ENCODE measurements around the gene RESF1.

DNA sequence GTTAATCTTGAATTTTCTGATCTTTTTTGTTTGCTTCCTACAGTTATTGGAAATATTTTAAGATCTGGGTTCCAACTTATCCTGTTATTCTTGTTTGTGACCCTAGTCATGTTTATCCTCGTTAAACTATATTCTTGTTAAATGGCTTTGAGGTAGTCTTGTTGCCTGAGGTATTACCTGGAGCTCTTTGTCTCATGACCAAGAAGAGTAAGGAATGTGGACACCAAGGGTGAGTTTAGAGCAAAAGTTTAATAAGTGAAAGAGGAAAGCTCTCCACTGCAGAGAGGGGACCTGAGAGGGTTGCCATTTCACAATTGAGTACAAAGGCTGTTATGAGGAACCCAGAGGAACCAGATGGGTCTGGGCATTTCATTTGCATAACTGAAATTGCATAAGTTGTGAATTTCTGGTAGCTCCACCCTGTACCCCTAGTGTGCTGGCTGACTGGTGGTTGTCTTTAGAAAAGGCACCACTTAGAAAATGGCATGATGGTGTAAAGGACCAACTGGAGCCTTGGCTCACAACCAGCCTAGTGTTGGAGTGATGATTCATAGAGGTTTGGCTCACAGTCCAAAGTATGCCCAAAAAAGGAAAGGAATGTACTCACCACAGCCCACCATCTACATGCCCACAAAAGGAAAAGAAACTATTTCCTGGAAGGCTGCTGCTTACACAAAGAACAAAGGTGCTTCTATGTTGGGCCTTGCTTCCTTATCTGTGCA is 36.7 kb upstream of the RESF1 start:
- TF ChIP-seq POU2F2 (IDR thresholded peaks at IDR 0.05; ENCODE audit: low read depth, low read length): no peak
- TF ChIP-seq POLR2A (IDR thresholded peaks at IDR 0.05; ENCODE audit: low read depth, low read length): no peak
